HG02852 (cell line): ENCODE results near the gene OR5D16.
"Not testable (repeated sequence)": the region's sequence is repeated elsewhere in the genome, so short reads cannot be mapped to it uniquely, and the experiment has no call there.

Source experiments
- ATAC-seq: cut with Tn5 transposase; IDR thresholded peaks from one replicate; pipeline ENCODE4 v1.9.1; 2021; ENCODE audit warnings: mild to moderate bottlenecking, moderate library complexity; ENCODE audit not compliant: unreplicated experiment

Gene OR5D16

GRCh38 chr11:55838452-55838851, at the start of gene OR5D16:
OR5D16 (plus strand) TSS chr11:55838752; CDS start chr11:55838752, 0 bp downstream.
- no peak for ATAC-seq

GRCh38 chr11:55791606-55792005, 46.9 kb upstream of the OR5D16 start:
- no peak for ATAC-seq

GRCh38 chr11:55793321-55793720, 45.2 kb upstream of the OR5D16 start:
- no peak for ATAC-seq

GRCh38 chr11:55795256-55795655, 43.3 kb upstream of the OR5D16 start, which contains the start of gene OR5D14:
OR5D14 (plus strand) TSS chr11:55795556; CDS start chr11:55795556, 0 bp downstream.
- ATAC-seq = no peak

GRCh38 chr11:55806248-55806647, 32.3 kb upstream of the OR5D16 start:
- ATAC-seq = no peak

GRCh38 chr11:55811067-55811466, 27.5 kb upstream of the OR5D16 start, which contains the start of gene OR5L1:
OR5L1 (plus strand) TSS chr11:55811367; CDS start chr11:55811467, 100 bp downstream.
- ATAC-seq = no peak

- ATAC-seq = no peak
Observed at GRCh38 chr11:55819330-55819729, 19.2 kb upstream of the OR5D16 start, which contains the start of gene OR5D18. OR5D18 (plus strand) TSS chr11:55819630; CDS start chr11:55819630, 0 bp downstream.

GRCh38 chr11:55826919-55827318, 11.6 kb upstream of the OR5D16 start, which contains the start of gene OR5L2:
OR5L2 (plus strand) TSS chr11:55827219; CDS start chr11:55827219, 0 bp downstream.
- no peak for ATAC-seq

GRCh38 chr11:55847453-55847852, 8.9 kb downstream of the OR5D16 start:
- ATAC-seq = no peak

- no peak for ATAC-seq
Observed at GRCh38 chr11:55849037-55849436, 10.5 kb downstream of the OR5D16 start.

GRCh38 chr11:55852141-55852540, 13.6 kb downstream of the OR5D16 start:
- ATAC-seq = no peak

GRCh38 chr11:55854704-55855103, 16.2 kb downstream of the OR5D16 start:
- ATAC-seq = no peak

- not testable (repeated sequence) for ATAC-seq
Observed at GRCh38 chr11:55867354-55867753, 28.8 kb downstream of the OR5D16 start.

GRCh38 chr11:55872731-55873130, 34.2 kb downstream of the OR5D16 start:
- ATAC-seq = not testable (repeated sequence)

GRCh38 chr11:55873146-55873545, 34.6 kb downstream of the OR5D16 start:
- ATAC-seq = not testable (repeated sequence)

GRCh38 chr11:55882997-55883396, 44.4 kb downstream of the OR5D16 start, which contains the start of gene TRIM51:
TRIM51 (plus strand) TSS chr11:55883297; CDS start chr11:55885429, 2,132 bp downstream.
- not testable (repeated sequence) for ATAC-seq

GRCh38 chr11:55884995-55885394, 46.4 kb downstream of the OR5D16 start:
- not testable (repeated sequence) for ATAC-seq

GRCh38 chr11:55885481-55885880, 46.9 kb downstream of the OR5D16 start:
- not testable (repeated sequence) for ATAC-seq
